Activated T-cell treated with anti-CD3 and anti-CD28 coated beads for 48 hours (primary cell): Measurements from ENCODE around the gene PLXNA2.

Experiments
- DNase-seq: peaks from one replicate; pipeline ENCODE4 v3.0.0-alpha.2; 2020; ENCODE audit warnings: low read depth

The PLXNA2 gene

DNA sequence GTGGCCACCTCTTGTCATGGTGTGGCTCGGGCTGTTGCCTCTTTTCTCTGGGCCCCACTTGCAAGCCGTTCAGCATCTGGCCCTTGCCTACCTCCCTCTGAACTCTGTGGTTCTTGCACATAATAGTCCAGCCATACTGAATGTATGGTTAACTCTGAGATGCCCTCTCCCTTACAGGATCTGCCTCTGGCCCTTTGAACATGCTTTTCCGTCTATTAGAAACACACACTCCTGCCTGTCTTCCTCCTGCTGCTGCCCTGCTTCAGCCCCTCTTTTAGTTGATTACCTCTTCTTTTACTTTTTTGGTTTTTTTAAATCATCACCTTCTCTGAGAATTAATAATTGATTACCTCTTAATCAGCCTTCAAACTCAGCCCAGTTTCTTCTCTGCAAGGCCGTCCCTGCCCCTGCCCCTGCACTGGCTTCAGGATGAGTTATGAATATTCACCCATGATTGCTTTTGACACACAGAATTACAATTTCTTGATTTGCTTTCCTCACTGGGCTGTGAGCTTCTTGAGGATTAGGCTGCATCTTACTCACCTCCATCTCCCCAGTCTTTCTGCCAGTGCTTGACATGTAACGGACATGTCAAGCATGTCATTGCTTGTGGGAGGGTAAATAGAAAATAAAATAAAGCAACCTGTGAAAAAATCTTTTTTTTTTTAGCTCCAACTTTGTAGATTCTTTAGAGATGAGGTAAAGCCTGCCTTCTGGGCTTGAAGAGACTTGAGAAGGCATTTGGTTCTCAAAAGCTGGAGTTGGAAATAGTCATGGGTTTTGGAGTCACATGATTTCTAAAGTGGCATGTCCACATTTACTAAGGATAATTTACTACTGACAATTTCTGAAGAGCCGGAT, 158.3 kb downstream of the PLXNA2 start:
- no peak for DNase-seq

DNA sequence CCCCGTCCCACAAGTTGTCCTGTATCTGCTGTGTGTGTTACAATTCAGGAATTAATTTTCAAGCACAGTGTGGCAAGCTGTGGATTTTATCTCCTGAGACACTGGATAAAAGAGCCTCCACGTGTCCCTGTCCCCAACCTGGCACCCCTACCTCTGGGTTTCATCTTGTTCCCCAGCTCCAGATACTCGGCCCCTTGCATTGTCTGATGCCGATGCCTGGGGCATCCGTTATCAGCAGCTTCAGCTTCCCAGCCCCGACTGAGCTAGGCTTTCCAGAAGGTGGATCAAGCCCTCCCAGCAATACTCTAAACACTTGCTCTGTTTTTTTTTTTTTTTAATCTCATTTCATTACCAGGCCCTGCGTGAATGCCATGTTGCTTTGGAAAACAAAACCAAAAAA, 159.4 kb downstream of the PLXNA2 start:
- no peak for DNase-seq

DNA sequence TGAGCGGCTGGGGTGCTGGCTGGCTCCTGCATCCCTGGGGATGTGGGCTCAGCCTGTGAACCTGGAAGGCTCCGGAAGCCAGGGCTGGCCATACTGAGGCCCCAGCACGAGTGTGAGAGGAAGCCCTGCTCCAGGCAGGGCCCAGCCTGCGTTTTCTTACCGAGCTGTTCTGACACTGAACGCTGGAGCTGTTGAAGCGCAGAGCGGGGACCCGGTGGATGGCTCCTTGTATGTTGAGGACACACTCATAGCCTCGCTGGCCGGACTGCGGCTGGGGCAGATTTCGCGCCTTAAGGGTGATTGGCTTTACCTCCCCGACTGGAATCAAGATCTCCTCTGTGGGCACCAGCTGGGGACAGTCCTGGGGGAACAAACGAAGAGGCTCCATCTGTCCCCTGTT, 160.0 kb downstream of the PLXNA2 start:
- no peak for DNase-seq

DNA sequence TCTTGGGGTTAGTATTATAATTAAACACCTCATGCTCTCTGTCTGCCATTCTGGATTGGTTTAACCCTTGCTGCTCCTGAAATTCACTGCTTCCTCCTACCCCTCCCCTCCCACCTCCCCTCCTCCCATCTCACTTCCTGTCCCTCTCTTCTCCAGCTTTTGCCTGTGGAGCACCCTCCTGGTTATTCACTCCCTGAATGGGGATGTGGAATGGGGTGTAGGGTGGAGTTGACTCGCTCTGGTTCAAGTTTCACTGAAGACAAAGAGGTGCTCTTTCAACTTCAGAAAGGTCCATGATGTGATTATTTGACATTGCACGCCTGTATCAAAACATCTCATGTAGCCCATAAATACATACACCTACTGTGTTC, 160.5 kb downstream of the PLXNA2 start:
- DNase-seq: no peak

DNA sequence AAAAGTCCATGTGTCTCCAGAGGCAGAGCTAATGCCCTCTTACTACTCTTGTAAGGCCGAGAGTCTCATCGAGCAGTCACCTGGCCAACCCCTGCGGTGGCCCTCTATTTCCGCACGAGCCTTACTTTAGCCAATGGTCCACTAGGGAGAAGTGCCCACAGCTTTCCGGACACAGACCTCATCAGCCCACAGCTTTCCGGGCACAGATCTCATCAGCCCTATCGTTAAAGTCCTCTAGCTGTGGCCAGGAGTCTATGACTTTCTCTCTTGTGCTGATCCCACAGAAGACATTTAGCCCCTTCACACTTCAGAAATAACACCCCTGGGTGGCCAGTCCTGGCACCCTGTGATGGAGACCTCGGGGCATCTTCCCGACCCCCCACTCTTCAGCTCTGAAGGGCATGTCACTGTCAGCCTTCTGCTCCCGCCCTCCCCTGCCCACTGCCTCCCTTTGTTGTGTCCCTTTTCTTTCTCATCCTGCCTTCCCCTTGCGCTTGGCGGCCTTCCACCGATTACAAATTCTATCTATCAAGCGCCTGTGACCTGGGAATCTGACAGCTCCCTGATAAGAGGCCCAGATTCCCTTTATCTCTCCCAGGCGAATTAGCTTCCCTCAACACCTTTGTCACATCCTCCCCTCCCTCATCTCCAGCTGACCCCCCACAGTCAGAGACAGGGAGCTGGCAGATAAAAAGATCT, 161.0 kb downstream of the PLXNA2 start:
- DNase-seq: no peak

DNA sequence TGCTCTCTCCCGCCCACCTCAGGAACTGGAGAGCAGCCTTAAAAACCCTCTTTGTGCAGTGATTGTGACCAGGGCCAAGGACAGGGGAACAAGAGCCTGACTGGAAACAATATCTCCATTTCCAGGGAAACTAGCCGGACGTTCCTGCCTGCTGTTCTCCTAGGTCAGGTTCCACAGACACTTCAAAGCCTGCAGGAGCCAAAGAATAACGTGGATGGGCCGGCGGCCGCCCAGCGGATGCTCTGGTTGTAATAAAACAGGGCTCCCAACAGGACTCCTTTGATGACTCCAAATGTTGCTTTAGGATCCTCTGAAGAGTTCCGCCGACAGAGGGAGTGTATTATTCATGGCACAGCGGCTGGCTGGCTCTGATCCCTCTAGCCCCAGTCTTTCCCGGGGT, 162.2 kb downstream of the PLXNA2 start:
- no peak for DNase-seq

DNA sequence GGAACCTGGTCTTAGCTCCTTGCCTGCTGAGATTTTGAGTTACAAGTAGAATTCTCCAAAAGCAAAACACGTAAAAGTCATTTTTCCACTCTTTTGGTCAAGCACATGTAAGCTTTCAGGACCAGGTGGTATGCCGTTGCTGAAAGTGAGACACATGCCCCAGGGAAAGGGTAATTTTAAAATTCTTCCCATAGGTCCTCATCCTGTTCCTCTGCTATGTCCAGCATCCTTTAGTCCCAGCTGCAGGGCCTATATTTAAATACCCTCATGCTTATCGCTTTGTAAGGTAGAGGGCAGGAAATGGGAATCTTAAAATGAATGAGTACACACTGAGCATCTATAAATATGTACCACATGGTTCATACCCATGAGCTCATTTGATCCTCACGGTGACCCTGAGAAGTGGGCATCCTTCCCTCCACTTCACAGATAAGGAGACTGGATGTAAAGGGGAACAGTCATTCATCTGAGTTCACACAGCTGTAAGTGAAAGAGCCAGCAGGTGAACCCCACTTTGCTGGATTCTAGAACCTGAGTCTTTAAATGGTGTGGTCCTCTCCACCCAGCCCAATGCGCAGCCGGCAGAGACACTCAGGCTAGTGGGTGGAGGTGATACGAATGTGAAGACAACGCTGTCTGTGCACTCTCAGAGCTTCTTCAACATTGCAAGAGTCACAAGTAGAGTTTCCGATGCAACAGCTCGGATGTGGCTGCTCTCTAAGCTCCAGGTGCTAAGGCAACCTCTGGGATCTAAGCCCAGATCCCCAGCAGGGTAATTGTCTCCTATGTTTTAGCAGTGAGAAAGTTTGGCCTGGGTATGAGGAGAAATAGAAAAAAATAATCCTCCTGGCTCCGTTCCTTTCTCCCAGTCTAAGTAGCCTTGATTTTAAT, 163.5 kb downstream of the PLXNA2 start:
- DNase-seq: no peak

DNA sequence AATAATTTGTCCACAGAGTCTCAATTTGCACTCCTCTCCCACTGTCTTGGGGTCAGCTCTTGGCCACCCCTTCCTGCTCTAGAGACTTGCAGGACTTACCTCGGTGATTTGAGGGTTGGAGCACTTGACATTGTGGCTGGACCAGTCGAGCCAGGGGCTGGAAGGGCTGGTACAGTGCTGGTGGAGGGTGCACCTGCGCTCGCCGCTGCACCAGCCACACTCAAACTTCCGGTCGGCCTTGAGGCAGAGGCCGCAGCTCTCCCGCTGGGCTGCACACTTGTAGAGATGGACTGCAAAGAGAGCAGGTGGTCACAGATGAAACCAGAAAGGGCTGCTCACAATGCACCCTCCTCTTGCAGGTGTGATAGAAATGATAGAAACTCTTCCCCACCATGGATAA, 165.0 kb downstream of the PLXNA2 start:
- no peak for DNase-seq

DNA sequence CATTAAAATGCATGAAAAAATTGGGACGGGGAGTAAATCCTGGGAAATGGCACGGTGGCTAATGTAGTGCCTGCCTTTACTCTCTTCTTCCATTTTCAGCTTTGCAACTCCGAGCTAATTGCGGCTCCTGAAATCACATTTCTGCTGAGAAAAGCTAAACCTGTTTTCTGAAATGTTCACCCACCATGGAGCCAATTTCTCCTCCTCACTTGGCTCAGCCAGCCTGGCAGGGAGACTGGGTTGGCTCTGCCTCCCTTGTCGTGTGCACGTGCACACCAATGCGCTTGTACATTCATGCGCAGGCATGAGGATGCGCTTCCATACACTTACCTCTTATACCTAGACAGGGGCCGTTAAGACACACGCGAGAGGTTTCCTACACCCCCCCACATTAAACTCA, 165.4 kb downstream of the PLXNA2 start:
- DNase-seq: no peak

DNA sequence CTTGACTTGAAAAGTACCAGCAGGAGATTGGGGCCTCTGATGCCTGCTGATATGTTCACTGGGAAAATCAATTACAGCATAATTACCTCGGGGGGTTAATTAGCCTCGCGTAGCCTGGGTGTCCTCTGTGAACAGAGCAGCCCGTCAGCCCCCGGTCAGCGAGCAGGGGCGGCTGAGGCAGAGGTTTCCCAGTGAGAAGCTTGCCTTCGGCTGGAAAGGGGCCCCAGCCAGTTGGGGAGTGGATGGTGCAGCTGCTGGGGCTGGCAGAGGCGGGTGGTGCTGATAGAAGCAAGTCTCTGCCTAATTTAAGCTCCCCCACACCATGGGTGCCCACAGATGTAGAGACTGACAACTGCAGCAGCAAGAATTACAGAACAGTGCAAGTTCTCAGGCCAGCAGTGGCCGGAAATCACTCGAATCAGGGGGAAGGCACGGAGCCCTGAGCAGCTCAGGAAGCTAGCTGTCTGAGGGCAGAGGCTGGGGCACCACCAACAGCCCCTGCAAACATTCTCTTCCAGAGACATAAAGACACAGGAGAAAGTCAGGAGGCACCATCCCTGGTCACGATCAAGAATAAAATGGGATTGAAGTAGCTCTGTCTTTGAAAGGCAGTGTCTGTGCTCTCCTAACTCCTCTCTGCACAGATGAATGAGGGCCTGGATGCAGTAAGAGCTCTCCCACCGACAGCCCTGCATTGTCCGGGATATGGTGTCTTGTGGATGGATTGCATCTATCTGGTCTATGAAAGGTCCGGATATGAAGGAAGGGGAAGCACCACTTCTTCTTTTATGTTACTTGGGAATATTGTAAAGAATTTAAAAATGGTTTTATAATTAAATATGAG, 166.7 kb downstream of the PLXNA2 start:
- DNase-seq: no peak

DNA sequence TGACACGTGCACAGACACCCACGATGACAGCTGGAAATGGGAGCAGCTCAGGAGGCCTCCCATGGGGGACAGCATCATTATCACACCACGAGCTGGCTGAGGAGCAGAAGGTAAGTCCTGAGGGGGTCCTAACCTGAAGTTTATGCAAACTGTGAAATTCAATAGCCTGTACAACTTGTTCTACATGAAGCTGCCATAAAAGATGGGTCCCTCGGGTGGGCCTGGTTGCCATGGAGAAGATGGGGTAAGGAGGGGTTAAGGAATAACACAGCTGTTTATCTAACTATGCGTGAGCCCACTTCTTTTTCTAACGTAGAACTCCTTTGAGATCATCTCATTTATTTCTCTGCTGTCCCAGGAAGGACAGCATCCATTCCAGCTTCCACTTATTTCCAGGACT, 169.8 kb downstream of the PLXNA2 start:
- DNase-seq: no peak

DNA sequence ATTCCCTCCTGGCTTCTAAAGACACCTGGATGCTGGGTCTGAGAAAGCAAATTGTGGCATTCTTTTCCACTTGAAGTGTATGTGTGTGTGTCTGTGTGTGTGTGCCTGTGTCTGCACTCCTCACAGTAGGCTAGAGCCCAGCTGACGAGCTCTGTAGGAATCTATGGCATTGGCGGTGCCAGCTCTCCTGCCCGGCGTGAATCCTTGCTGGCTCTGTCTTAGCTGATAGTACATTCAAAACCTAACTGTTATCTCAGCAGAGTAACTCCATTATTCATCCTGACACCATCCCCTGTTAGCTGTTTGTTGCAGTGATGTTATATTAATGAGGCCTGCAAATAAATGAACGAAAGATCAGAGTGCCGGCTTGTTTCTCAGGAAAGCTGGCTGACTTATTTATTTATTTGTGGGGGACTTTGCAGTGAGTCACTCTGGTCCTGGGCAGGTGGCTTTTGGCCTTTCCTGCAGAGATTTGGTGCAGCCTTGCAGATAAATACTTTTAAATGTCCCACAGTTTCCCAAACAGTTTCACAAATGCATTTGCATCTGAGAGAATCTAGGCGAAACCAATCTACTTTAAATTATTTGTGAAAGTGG, 172.7 kb downstream of the PLXNA2 start:
- DNase-seq: no peak

DNA sequence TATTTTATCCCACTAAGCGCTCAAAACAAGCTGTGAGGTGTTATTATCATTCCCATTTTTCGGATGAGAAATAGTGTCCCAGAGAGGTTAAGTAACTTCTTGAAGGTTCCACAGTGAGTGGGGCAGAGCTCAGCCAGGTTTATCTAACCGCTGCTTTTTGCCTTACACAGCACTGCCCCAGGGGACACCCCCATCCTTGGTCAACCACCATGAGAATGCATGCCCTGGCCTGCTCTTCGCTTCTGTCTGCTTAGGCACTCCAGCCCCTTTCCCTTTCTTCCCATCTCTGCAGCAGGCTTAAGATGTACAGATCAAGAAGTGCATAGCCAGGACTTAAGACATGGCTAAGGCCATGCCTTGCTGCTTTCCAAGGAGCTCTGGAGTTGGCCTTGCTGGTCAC, 174.3 kb downstream of the PLXNA2 start:
- no peak for DNase-seq

DNA sequence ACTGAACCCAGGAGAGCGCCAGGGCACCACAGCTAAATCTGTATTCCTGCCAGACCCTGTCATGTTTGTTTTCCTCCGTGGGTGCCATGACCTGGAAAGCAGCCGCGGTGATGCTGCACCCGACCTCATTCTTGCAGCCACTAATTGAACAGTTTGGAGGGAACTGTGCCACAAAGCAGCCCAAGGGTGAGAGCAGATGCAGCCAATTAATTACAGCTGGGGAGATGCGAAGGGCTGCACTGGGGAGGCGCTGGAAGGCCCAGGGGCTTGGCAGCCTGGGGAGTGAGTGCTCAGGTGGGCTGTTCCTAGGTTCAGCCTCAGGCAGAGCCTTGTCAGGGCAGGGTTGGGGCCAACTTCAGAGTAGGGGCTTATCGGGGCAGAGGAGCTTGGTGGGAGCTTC, 174.9 kb downstream of the PLXNA2 start:
- no peak for DNase-seq

DNA sequence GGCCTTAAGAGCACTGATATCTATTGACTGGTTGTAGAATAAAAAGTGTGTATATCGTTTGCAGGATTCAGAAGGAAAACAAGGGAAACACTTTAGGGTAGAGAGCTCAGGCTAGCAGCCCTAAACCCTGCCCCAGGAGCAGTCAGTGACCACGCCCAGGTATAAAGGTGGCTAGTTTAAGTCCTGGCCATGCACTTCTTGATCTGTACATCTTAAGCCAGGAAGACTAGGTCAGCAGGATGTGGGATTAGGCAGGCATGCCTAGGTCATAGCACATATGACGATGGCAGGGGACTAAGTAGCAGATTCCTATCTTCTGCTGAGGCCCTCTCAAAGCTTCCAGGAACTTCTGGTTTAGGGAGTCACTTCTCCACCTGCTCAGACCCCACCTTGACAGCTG, 175.3 kb downstream of the PLXNA2 start:
- DNase-seq: no peak

DNA sequence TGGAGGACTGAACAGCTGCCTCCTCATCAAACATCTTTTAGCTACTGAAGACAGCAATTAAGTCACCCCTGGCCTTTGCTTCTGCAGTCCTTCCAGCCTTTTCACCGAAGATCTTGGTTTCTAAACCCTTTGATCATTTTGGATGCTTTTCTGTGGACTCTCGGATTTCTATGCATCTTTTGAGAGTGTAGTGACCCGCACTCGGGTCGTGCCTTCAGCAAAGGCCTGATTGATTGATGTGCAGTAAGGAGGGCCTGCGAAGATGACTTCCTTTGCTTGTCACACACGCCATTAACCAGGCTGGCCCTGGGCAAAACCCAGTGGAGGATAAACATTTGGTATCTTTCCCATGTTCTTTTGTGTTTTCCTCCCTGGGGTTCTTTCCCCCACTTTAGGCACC, 175.8 kb downstream of the PLXNA2 start:
- no peak for DNase-seq

DNA sequence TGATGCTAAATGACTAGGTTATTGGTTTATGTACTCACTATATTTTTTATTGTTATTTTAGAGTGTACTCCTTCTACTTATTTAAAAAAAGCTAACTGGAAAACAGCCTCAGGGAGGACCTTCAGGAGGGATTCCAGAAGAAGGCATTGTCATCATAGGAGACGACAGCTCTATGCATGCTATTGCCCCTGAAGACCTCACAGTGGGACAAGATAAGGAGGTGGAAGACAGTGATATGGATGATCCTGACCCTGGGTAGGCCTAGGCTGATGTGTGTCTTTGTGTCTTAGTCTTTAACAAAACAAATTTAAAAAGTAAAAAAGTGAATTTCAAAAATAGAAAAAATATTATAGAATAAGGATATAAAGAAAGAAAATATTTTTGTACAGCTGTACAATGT, 177.6 kb downstream of the PLXNA2 start:
- DNase-seq: no peak

DNA sequence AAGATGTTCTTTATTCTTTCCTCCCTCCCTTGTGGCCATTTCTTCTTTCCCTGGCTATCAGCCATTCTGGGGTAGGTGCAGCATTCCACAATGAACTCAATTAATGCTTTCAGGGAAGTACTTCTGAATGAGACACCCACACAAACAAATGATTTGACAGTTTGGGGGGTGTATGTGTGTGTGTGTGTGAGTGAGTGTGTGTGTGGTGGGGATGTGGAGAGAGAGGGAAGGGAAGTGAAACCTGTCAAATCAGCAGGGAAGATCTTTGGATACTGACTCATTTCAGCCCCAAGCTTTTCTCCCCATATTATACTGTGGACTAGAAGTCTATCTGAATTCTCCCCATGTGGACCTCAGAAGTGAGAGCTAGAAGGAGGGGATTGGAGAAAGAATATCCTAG, 178.3 kb downstream of the PLXNA2 start:
- no peak for DNase-seq

DNA sequence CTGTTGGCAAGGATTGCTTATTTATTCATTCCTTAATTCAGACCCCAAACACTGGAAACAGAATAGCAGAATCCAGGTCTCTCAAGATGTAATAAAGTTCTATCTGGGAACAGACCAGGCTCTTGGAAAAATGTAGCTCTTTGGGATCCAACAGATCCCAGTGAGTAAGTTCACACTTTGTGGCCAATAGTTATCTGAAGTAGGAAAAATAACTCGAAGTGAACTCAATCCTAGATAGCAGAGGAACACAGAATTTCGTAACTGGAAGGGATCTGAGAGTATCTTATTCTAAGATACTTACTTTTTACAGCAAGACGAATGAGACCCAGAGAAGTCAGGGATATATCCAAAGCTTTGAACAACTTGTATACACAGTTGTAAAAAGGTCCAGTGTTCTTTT, 182.6 kb downstream of the PLXNA2 start:
- no peak for DNase-seq

DNA sequence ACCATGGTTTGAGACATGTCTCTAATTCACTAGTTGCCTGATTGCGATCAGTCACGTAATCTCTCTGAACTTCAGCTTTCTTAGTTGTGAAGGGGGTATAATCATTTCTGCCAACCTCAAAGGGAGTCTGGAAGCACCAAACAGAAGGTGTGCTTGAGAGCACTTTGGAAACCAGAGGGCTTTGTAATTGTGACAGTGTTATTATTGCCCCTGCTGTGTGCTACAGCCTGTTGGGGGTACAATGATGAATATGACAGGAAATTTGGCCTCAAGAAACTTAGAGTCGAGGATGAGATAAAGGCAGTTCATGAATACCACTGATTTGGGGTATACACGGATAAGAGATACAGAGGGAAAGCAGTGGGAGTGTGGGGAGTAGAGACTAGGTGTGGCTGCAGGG, 183.1 kb downstream of the PLXNA2 start:
- no peak for DNase-seq

DNA sequence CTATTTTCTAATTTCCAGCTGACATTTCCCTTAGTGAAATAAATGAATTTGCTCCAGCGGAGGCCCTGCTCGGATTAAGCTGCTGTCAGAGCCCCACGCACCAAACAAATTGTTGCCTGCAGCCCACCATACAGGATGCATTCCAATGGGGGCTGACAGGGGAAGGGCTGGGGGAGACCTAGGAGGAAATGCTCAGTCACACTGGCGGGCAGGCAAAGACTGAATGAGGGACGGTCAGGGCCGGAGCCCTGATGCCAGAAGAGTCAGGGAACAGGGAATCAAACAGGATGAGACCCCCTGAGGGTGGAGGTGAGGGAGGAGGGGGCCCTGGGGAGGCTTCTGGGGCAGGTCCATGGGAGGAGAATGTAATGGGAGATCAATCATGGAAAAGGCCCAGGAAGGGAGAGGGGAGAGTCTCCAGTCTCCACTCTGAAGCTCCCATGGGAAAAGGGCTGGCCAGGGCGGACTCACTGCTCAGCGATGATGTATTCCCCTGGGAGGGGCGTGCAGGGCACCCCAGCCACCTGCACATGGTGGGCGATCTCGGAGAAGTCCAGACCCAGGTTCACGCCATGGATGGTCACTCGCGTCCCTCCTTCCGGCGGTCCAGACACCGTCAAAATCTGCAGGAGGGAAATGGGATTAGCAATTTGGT, 183.8 kb downstream of the PLXNA2 start:
- DNase-seq: no peak
